ENCODE measurements around the gene APMAP. TPM values are rescaled to one million over a fixed set of nuclear protein-coding genes. Genes with fewer than 3 reads are reported as not detected.

APMAP gene
- total RNA-seq, 1 experiment from 2014 or later: 82.7 TPM

DNA sequence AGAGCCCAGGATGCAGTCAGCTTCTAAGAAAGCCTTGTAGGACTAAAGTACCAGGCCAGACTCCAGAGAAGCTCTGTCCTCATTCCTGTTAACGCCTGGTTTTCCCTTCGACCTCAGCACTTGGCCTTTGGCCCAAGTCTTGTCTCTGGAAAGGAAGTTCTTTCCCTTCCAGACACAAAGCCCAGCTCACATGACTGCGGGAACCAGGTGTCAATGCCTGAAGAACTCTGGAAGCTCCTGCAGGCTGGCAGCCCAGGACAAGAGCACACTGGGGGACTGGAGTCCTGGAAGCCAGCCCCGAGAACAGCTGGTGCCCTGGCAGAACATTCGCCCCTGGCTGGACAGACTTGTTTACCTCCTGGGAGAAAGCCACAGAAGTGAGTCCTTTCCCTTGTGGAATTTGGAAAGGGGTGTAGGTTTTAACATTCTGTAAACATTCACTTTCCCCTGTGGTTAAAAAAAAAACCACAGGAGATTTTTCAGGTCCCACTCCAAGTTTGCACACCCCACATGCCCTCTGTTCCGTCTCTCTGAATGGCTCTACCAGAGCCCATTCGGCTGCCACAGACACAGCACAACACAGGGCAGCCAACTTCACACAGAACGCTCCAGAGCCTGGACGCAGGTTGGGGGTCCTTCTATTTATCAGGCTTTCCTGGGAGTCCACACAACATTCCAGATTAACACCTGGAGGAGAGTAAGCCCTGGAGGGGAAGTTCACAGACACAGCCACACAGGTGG, 47.3 kb upstream of the APMAP start:
- no peak overlapping the region for H3K27ac ChIP-seq (ENCODE audit: low read depth, low read length)
- TF ChIP-seq FOSL1 (IDR thresholded peaks at IDR 0.05; ENCODE audit: low read depth) (no peak), YY1 (IDR thresholded peaks at IDR 0.05; ENCODE audit: extremely low read depth, insufficient replicate concordance, low read depth, low read length) (no peak), POLR2AphosphoS5 (IDR thresholded peaks at IDR 0.05; ENCODE audit: low read depth, low read length) (no peak), SIN3A (IDR thresholded peaks at IDR 0.05; ENCODE audit: low read depth) (no peak), ZBTB33 (IDR thresholded peaks at IDR 0.05; ENCODE audit: extremely low read depth, insufficient replicate concordance, low read length) (no peak), CEBPB (IDR thresholded peaks at IDR 0.05; ENCODE audit: low read depth) (no peak), EZH2phosphoT487 (IDR thresholded peaks at IDR 0.05; ENCODE audit: borderline replicate concordance) (no peak), ZFX (IDR thresholded peaks at IDR 0.05) (no peak), TCF7L2 (IDR thresholded peaks at IDR 0.05; ENCODE audit: borderline replicate concordance, extremely low read depth, insufficient read depth, insufficient read length) (no peak), POLR2A (IDR thresholded peaks at IDR 0.05; ENCODE audit: borderline replicate concordance, extremely low read depth, insufficient read depth, insufficient read length) (no peak), RAD21 (IDR thresholded peaks at IDR 0.05; ENCODE audit: low read depth) (no peak)
- TF ChIP-seq, protein P1, sequence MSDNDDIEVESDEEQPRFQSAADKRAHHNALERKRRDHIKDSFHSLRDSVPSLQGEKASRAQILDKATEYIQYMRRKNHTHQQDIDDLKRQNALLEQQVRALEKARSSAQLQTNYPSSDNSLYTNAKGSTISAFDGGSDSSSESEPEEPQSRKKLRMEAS (IDR thresholded peaks at IDR 0.05): no peak
- TF ChIP-seq, protein P2, sequence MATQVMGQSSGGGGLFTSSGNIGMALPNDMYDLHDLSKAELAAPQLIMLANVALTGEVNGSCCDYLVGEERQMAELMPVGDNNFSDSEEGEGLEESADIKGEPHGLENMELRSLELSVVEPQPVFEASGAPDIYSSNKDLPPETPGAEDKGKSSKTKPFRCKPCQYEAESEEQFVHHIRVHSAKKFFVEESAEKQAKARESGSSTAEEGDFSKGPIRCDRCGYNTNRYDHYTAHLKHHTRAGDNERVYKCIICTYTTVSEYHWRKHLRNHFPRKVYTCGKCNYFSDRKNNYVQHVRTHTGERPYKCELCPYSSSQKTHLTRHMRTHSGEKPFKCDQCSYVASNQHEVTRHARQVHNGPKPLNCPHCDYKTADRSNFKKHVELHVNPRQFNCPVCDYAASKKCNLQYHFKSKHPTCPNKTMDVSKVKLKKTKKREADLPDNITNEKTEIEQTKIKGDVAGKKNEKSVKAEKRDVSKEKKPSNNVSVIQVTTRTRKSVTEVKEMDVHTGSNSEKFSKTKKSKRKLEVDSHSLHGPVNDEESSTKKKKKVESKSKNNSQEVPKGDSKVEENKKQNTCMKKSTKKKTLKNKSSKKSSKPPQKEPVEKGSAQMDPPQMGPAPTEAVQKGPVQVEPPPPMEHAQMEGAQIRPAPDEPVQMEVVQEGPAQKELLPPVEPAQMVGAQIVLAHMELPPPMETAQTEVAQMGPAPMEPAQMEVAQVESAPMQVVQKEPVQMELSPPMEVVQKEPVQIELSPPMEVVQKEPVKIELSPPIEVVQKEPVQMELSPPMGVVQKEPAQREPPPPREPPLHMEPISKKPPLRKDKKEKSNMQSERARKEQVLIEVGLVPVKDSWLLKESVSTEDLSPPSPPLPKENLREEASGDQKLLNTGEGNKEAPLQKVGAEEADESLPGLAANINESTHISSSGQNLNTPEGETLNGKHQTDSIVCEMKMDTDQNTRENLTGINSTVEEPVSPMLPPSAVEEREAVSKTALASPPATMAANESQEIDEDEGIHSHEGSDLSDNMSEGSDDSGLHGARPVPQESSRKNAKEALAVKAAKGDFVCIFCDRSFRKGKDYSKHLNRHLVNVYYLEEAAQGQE (IDR thresholded peaks at IDR 0.05; ENCODE audit: low read depth): no peak
- POLR2A ChIA-PET: no interaction called here
- H3K4me3 ChIP-seq (replicated peaks in 1 of 2; ENCODE audit: low read depth in 1 of 2, low read length in 2 of 2): no peak overlapping the region
- DNase-seq (ENCODE audit: low read depth, low spot score) (no peak), ATAC-seq (no peak)
- no peaks in the 10 kb centered on the region for H3K4me1 ChIP-seq (ENCODE audit: control insufficient read depth in 1 of 2, insufficient read depth in 2 of 2, low read length in 2 of 2)
- no peak overlapping the region for H3K9ac ChIP-seq (ENCODE audit: low read length)
- no peaks in the 10 kb centered on the region for H3K79me2 ChIP-seq (ENCODE audit: insufficient read depth, low read length)
- H3K36me3 ChIP-seq (ENCODE audit: control insufficient read depth in 1 of 2, insufficient read depth in 2 of 2, low read length in 2 of 2): no peaks in the 10 kb centered on the region
- no peaks in the 10 kb centered on the region for H3K27me3 ChIP-seq (ENCODE audit: insufficient read depth, low read length)
- CTCF ChIA-PET: no interaction called here
- H2AFZ ChIP-seq (ENCODE audit: low read depth, low read length, poor library complexity, severe bottlenecking): no peak overlapping the region
- no peaks in the 10 kb centered on the region for H4K20me1 ChIP-seq (ENCODE audit: insufficient read depth)
- H3K9me3 ChIP-seq (ENCODE audit: control insufficient read depth in 1 of 2, insufficient read depth in 1 of 2, low read depth in 1 of 2, low read length in 2 of 2): no peaks in the 10 kb centered on the region
- BruUV-seq (replicated peaks): no TSS peak
- RAD21 ChIA-PET (ENCODE audit: low non-redundant PET in 1 of 2, low total read pairs in 2 of 2, uncharacterized antibody in 2 of 2, unreplicated experiment in 2 of 2): no interaction called here
- no peak overlapping the region for H3K4me2 ChIP-seq (ENCODE audit: low read length)
- intact Hi-C loops (cut with micrococcal nuclease): no loop called here
- H3K9me2 ChIP-seq (ENCODE audit: insufficient read depth): no peaks in the 10 kb centered on the region
